Measurements from ENCODE around the gene HIC2.
"Not testable (repeated sequence)": the region's sequence is repeated elsewhere in the genome, so short reads cannot be mapped to it uniquely, and the experiment has no call there.

Gene HIC2

DNA sequence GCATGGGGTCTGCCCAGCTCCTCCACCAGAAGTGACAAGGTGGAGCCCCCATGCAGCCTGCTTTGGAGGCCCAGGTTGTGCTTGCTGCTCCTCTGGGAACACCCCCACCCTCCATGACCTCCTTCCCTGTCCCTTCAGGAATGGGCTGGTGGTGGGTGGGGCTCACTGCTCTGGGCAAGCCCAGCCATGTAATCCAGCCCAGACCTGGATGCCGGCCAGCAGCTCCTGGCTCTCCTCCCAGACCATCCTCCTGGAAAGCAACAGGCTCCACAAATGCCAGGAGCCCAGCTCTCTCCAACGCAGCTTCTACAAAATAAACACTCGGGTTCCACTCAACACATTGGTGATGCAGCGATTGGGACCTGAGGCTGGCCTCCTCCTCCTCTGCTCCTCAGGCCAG, 80.8 kb downstream of the HIC2 start:
- not testable (repeated sequence) for DNase-seq

- not testable (repeated sequence) for DNase-seq
These were observed 81.3 kb downstream of the HIC2 start for GRCh38 chr22:21498489-21498888.

GRCh38 chr22:21499623-21500506, 82.7 kb downstream of the HIC2 start:
- DNase-seq: not testable (repeated sequence)

All from inflammatory macrophage (primary cell).